Common myeloid progenitor, CD34-positive (primary cell): Measurements from ENCODE around the gene CHST15.

Source experiments
- CTCF ChIA-PET: fragments of 350-600 bp; sonication (Branson Sonifier 250); formaldehyde crosslinking; loops from one replicate; lab custom pipeline; 2021; ENCODE audit warnings: antibody characterized with exemption; lab: Charles Lee
- POLR2A ChIA-PET: fragments of 350-600 bp; sonication (Branson Sonifier 250); formaldehyde crosslinking; loops from one replicate; lab custom pipeline; 2021; ENCODE audit warnings: antibody characterized with exemption; lab: Charles Lee
- DNase-seq, 3 donors: peaks; one replicate each; pipeline versions ENCODE4 v3.0.0 to v3.0.0-alpha.2; 2013
- H3K27ac ChIP-seq, 2 experiments: 1 replicate in 1 of 2; 2 replicates in 1 of 2; pipeline ENCODE4 v1.7.0; 2013; ENCODE audit warnings: inconsistent platforms in 2 of 2, low read length in 2 of 2, mild to moderate bottlenecking in 2 of 2, low read depth in 1 of 2, moderate library complexity in 1 of 2; ENCODE audit not compliant: severe bottlenecking in 2 of 2, insufficient read depth in 1 of 2, poor library complexity in 1 of 2
- H3K27me3 ChIP-seq, 5 experiments: replicated peaks in 2 of 5; 1 replicate in 3 of 5; 2 replicates in 2 of 5; pipeline versions ENCODE4 v1.6.1 to v1.7.0; 2013; ENCODE audit warnings: low read length in 4 of 5, mild to moderate bottlenecking in 2 of 5, moderate library complexity in 2 of 5, inconsistent platforms in 1 of 5; ENCODE audit not compliant: insufficient read depth in 5 of 5, control insufficient read depth in 4 of 5
- H3K36me3 ChIP-seq, 4 experiments: 1 replicate in 2 of 4; 2 replicates in 2 of 4; pipeline versions ENCODE4 v1.6.1 to v1.7.0; 2013; ENCODE audit warnings: low read length in 3 of 4, control low read depth in 1 of 4, mild to moderate bottlenecking in 1 of 4; ENCODE audit not compliant: control insufficient read depth in 4 of 4, insufficient read depth in 4 of 4
- H3K4me1 ChIP-seq, 4 experiments: 1 replicate in 3 of 4; 2 replicates in 1 of 4; pipeline versions ENCODE4 v1.6.1 to v1.7.1; 2013; ENCODE audit warnings: low read length in 3 of 4, mild to moderate bottlenecking in 3 of 4, control low read depth in 1 of 4, inconsistent platforms in 1 of 4, moderate library complexity in 1 of 4; ENCODE audit not compliant: control insufficient read depth in 4 of 4, insufficient read depth in 4 of 4; ENCODE audit errors: control extremely low read depth in 1 of 4
- H3K4me3 ChIP-seq, 7 experiments: 1 replicate in 4 of 7; 2 replicates in 3 of 7; pipeline versions ENCODE4 v1.5.1 to v1.7.0; 2013; ENCODE audit warnings: mild to moderate bottlenecking in 7 of 7, low read length in 6 of 7, moderate library complexity in 6 of 7, inconsistent platforms in 2 of 7, low read depth in 2 of 7, control low read depth in 1 of 7; ENCODE audit not compliant: insufficient read depth in 4 of 7, control insufficient read depth in 1 of 7; ENCODE audit errors: extremely low read depth in 1 of 7
- H3K9me3 ChIP-seq, 5 experiments: 1 replicate in 4 of 5; 2 replicates in 1 of 5; pipeline versions ENCODE4 v1.6.1 to v1.7.1; 2013; ENCODE audit warnings: low read length in 4 of 5, mild to moderate bottlenecking in 2 of 5, inconsistent platforms in 1 of 5, low read depth in 1 of 5, moderate library complexity in 1 of 5; ENCODE audit not compliant: control insufficient read depth in 4 of 5, insufficient read depth in 2 of 5; ENCODE audit errors: control extremely low read depth in 1 of 5
- WGBS: methylation state at CpG from one replicate; pipeline ENCODE4 v1.1.5; 2013; ENCODE audit not compliant: insufficient coverage; 5-methylcytosine and 5-hydroxymethylcytosine counted together

CHST15 gene

GRCh38 chr10:124009231-124010015, 84.0 kb downstream of the CHST15 start:
- H3K27me3 ChIP-seq: peaks cover 0 to 7% (median 0%) of the 10 kb centered on the region in 5 experiments
- H3K4me3 ChIP-seq: no peak overlapping the region
- peaks cover 0 to 19% (median 9%) of the 10 kb centered on the region in 5 experiments for H3K9me3 ChIP-seq
- ChIA-PET POLR2A (no interaction called here), CTCF (no interaction called here)
- no peak for DNase-seq
- no peak overlapping the region for H3K27ac ChIP-seq
- WGBS: 96% methylated on average over 13 of the region's 16 CpGs
- no peaks in the 10 kb centered on the region for H3K36me3 ChIP-seq
- H3K4me1 ChIP-seq: no peaks in the 10 kb centered on the region

- no peaks in the 10 kb centered on the region for H3K36me3 ChIP-seq
- H3K4me3 ChIP-seq: no peak overlapping the region
- H3K4me1 ChIP-seq: no peaks in the 10 kb centered on the region
- WGBS: 95% methylated on average over 10 of the region's 10 CpGs
- H3K27ac ChIP-seq: no peak overlapping the region
- CTCF ChIA-PET: no interaction called here
- peaks cover 0 to 16% (median 8%) of the 10 kb centered on the region in 5 experiments for H3K9me3 ChIP-seq
- DNase-seq: no peak
- H3K27me3 ChIP-seq: peaks cover 0 to 7% (median 0%) of the 10 kb centered on the region in 5 experiments
- POLR2A ChIA-PET: no interaction called here
Observed at GRCh38 chr10:124008681-124009080, 84.7 kb downstream of the CHST15 start.

- Histone ChIP-seq H3K27me3 (peaks cover 0 to 7% (median 0%) of the 10 kb centered on the region in 5 experiments), H3K27ac (no peak overlapping the region), H3K4me1 (no peaks in the 10 kb centered on the region), H3K9me3 (peaks cover 0 to 11% (median 7%) of the 10 kb centered on the region in 5 experiments), H3K36me3 (no peaks in the 10 kb centered on the region), H3K4me3 (no peak overlapping the region)
- no peak for DNase-seq
- WGBS: 83% methylated on average over 6 of the region's 14 CpGs
- POLR2A ChIA-PET: no interaction called here
- CTCF ChIA-PET: no interaction called here
Observed at GRCh38 chr10:124008187-124008586, 85.2 kb downstream of the CHST15 start.

GRCh38 chr10:124007773-124008145, 85.6 kb downstream of the CHST15 start:
- no peaks in the 10 kb centered on the region for H3K36me3 ChIP-seq
- ChIA-PET POLR2A (no interaction called here), CTCF (no interaction called here)

GRCh38 chr10:124007102-124007772, 86.2 kb downstream of the CHST15 start:
- 97% methylated on average over 12 of the region's 16 CpGs for WGBS
- H3K4me3 ChIP-seq: no peak overlapping the region
- ChIA-PET POLR2A (no interaction called here), CTCF (no interaction called here)
- no peaks in the 10 kb centered on the region for H3K36me3 ChIP-seq
- H3K27ac ChIP-seq: no peak overlapping the region
- peaks cover 0 to 6% (median 0%) of the 10 kb centered on the region in 5 experiments for H3K27me3 ChIP-seq
- peaks cover 0 to 4% (median 0%) of the 10 kb centered on the region in 5 experiments for H3K9me3 ChIP-seq
- DNase-seq: no peak
- H3K4me1 ChIP-seq: no peaks in the 10 kb centered on the region

More at GRCh38 chr10:124007773-124008145, 85.6 kb downstream of the CHST15 start:
- no peaks in the 10 kb centered on the region for H3K4me1 ChIP-seq
- 97% methylated on average over 7 of the region's 8 CpGs for WGBS
- peaks cover 0 to 6% (median 0%) of the 10 kb centered on the region in 5 experiments for H3K27me3 ChIP-seq
- H3K27ac ChIP-seq: no peak overlapping the region
- no peak overlapping the region for H3K4me3 ChIP-seq
- DNase-seq: no peak
- H3K9me3 ChIP-seq: peaks cover 0 to 8% (median 2%) of the 10 kb centered on the region in 5 experiments

GRCh38 chr10:124006526-124006925, 86.9 kb downstream of the CHST15 start:
- no peak for DNase-seq
- POLR2A ChIA-PET: no interaction called here
- no peaks in the 10 kb centered on the region for H3K4me1 ChIP-seq
- peaks cover 0 to 6% (median 0%) of the 10 kb centered on the region in 5 experiments for H3K27me3 ChIP-seq
- CTCF ChIA-PET: interaction anchor here (2.4 kb wide), 1 partner anchor 11 kb away, joined by 11 read pairs; no protein-coding TSS in a partner anchor
- 96% methylated on average over 4 of the region's 7 CpGs for WGBS
- H3K4me3 ChIP-seq: no peak overlapping the region
- H3K36me3 ChIP-seq: no peaks in the 10 kb centered on the region
- no peak overlapping the region for H3K27ac ChIP-seq
- H3K9me3 ChIP-seq: no peaks in the 10 kb centered on the region

GRCh38 chr10:124005991-124006392, 87.4 kb downstream of the CHST15 start:
- Histone ChIP-seq H3K27ac (no peak overlapping the region), H3K36me3 (no peaks in the 10 kb centered on the region), H3K9me3 (no peaks in the 10 kb centered on the region), H3K27me3 (peaks cover 0 to 6% (median 0%) of the 10 kb centered on the region in 5 experiments), H3K4me3 (no peak overlapping the region), H3K4me1 (no peaks in the 10 kb centered on the region)
- no peak for DNase-seq
- CTCF ChIA-PET: interaction anchor here (2.4 kb wide), 1 partner anchor 10 kb away, joined by 11 read pairs; no protein-coding TSS in a partner anchor
- POLR2A ChIA-PET: no interaction called here
- WGBS: 98% methylated on average over 12 of the region's 12 CpGs
